Measurements from ENCODE around the gene CHD2.

The CHD2 gene

GRCh38 chr15:92943581-92943980 lies 43.5 kb downstream of the CHD2 start:
- in situ Hi-C loops (cut with HindIII; ENCODE audit: low pct_ligation_motif_present, low sequenced_read_pairs): no loop called here
- Histone ChIP-seq H3K27me3 (replicated peaks) (no peaks in the 10 kb centered on the region), H3K27ac (no peak overlapping the region), H3K36me3 (replicated peaks) (peaks cover 90% of the 10 kb centered on the region), H3K4me3 (ENCODE audit: low read depth, low read length) (no peak overlapping the region)
- DNase-seq: no peak
- TF ChIP-seq, protein P1, sequence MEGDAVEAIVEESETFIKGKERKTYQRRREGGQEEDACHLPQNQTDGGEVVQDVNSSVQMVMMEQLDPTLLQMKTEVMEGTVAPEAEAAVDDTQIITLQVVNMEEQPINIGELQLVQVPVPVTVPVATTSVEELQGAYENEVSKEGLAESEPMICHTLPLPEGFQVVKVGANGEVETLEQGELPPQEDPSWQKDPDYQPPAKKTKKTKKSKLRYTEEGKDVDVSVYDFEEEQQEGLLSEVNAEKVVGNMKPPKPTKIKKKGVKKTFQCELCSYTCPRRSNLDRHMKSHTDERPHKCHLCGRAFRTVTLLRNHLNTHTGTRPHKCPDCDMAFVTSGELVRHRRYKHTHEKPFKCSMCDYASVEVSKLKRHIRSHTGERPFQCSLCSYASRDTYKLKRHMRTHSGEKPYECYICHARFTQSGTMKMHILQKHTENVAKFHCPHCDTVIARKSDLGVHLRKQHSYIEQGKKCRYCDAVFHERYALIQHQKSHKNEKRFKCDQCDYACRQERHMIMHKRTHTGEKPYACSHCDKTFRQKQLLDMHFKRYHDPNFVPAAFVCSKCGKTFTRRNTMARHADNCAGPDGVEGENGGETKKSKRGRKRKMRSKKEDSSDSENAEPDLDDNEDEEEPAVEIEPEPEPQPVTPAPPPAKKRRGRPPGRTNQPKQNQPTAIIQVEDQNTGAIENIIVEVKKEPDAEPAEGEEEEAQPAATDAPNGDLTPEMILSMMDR (IDR thresholded peaks at IDR 0.05; ENCODE audit: low read depth, low read length, missing control alignments): no peak

DNA sequence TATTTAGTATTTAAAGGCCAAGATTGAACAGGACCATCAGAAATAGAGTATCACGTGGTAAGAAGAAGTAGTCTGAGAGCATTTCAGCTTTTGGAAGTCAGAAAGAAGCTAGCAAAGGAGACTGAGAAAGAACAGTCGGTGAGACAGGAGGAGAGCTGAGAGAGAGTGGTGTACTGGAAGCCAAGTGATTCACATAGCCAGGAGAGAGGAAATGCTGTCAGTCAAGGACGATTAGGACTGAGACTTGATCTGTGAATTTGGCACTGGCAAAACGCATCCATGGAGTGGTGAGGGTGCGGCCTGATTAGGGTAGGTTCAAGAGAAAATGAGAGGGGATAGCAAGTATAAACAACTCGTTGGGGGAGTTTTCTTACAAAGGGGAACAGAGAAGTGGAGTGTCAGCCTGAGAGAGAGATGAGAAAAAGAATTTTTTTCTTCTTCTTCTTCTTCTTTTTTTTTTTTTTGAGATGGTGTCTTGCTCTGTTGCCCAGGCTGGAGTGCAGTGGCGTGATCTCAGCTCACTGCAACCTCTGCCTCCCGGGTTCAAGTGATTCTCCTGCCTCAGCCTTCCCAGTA lies 44.9 kb downstream of the CHD2 start:
- H3K4me3 ChIP-seq (ENCODE audit: low read depth, low read length): no peak overlapping the region
- H3K27ac ChIP-seq: no peak overlapping the region
- no peak for DNase-seq
- H3K36me3 ChIP-seq (replicated peaks): peaks cover 90% of the 10 kb centered on the region
- in situ Hi-C loops (cut with HindIII; ENCODE audit: low pct_ligation_motif_present, low sequenced_read_pairs): no loop called here
- H3K27me3 ChIP-seq (replicated peaks): no peaks in the 10 kb centered on the region
- TF ChIP-seq, protein P1 (IDR thresholded peaks at IDR 0.05; ENCODE audit: low read depth, low read length, missing control alignments): no peak

GRCh38 chr15:92947071-92947730 lies 47.1 kb downstream of the CHD2 start:
- no peaks in the 10 kb centered on the region for H3K27me3 ChIP-seq (replicated peaks)
- no peak for DNase-seq
- in situ Hi-C loops (cut with HindIII; ENCODE audit: low pct_ligation_motif_present, low sequenced_read_pairs): no loop called here
- no peak overlapping the region for H3K27ac ChIP-seq
- H3K4me3 ChIP-seq (ENCODE audit: low read depth, low read length): no peak overlapping the region
- peaks cover 95% of the 10 kb centered on the region for H3K36me3 ChIP-seq (replicated peaks)
- TF ChIP-seq, protein P1 (IDR thresholded peaks at IDR 0.05; ENCODE audit: low read depth, low read length, missing control alignments): no peak

GRCh38 chr15:92949604-92950249 lies 49.6 kb downstream of the CHD2 start:
- H3K4me3 ChIP-seq (ENCODE audit: low read depth, low read length): no peak overlapping the region
- TF ChIP-seq, protein P1 (IDR thresholded peaks at IDR 0.05; ENCODE audit: low read depth, low read length, missing control alignments): no peak

DNA sequence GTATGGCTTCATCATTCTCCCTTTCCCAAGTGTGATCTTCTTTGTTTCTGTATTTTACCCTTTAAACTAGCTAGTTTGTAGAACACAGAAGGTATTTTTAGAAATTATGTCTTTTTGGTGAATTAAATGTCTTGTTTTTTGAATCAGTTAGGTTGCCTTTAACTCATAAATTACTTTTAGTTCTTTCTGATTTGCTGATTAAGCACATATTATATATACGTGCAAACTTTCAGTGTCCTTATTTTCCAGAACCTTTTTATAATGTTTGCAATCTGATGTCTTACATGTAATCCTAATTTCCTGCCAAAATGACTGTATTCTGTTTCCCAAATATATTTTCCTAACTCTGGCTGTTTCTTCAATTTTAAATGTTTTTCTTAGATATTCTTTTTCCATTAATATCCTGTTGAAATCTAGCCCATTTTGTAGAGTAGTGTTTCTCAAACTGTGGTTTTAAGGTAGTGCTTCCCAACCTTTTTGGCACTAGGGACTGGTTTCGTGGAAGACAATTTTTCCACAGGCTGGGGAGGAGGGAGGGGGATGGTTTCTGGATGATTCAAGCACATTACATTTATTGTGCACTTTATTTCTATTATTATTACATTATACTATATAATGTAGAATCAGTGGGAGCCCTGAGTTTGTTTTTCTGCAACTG lies 51.8 kb downstream of the CHD2 start:
- no peak for DNase-seq
- H3K36me3 ChIP-seq (replicated peaks): peaks cover 96% of the 10 kb centered on the region
- no peak overlapping the region for H3K4me3 ChIP-seq (ENCODE audit: low read depth, low read length)
- H3K27me3 ChIP-seq (replicated peaks): no peaks in the 10 kb centered on the region
- TF ChIP-seq, protein P1 (IDR thresholded peaks at IDR 0.05; ENCODE audit: low read depth, low read length, missing control alignments): no peak
- in situ Hi-C loops (cut with HindIII; ENCODE audit: low pct_ligation_motif_present, low sequenced_read_pairs): no loop called here
- H3K27ac ChIP-seq: no peak overlapping the region

More at GRCh38 chr15:92949604-92950249, 49.6 kb downstream of the CHD2 start:
- H3K27ac ChIP-seq: peak overlapping the region; percentile 14
- in situ Hi-C loops (cut with HindIII; ENCODE audit: low pct_ligation_motif_present, low sequenced_read_pairs): no loop called here
- H3K36me3 ChIP-seq (replicated peaks): peaks cover 95% of the 10 kb centered on the region
- no peak for DNase-seq
- H3K27me3 ChIP-seq (replicated peaks): no peaks in the 10 kb centered on the region

Measured in brain microvascular endothelial cell (primary cell).